Loucy (cell line): ENCODE results near the gene MUC5AC.

ENCODE experiments used
- EZH2phosphoT487 ChIP-seq: fragments of 200-600 bp; IDR thresholded peaks from 2 replicates; pipeline ENCODE4 v1.6.1; 2018; ENCODE audit warnings: antibody characterized with exemption, mild to moderate bottlenecking, moderate library complexity, borderline replicate concordance
- TF ChIP-seq, protein P1 (sequence below): fragments of 200-600 bp; sonication (generic); conservative IDR thresholded peaks from 2 replicates; pipeline ENCODE4 v1.5.1; 2014; ENCODE audit warnings: mild to moderate bottlenecking, antibody characterized with exemption, low read length

DNA sequence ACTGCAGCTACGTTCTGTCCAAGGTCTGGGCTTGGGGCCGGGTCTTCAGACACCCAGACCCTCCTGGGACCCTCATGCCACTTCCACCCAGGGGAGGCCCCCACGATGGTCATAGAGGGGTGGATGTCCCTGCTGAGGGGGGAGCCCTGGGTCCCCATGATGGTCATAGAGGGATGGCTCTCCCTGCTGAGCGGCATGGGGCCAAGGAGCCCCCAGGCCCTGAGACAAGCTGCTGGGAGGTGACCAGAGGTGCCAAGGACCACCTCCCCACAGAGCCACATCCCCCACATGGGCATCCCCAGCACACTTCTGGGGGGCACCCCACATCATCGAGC, 72.3 kb downstream of the MUC5AC start:
- TF ChIP-seq, protein P1, sequence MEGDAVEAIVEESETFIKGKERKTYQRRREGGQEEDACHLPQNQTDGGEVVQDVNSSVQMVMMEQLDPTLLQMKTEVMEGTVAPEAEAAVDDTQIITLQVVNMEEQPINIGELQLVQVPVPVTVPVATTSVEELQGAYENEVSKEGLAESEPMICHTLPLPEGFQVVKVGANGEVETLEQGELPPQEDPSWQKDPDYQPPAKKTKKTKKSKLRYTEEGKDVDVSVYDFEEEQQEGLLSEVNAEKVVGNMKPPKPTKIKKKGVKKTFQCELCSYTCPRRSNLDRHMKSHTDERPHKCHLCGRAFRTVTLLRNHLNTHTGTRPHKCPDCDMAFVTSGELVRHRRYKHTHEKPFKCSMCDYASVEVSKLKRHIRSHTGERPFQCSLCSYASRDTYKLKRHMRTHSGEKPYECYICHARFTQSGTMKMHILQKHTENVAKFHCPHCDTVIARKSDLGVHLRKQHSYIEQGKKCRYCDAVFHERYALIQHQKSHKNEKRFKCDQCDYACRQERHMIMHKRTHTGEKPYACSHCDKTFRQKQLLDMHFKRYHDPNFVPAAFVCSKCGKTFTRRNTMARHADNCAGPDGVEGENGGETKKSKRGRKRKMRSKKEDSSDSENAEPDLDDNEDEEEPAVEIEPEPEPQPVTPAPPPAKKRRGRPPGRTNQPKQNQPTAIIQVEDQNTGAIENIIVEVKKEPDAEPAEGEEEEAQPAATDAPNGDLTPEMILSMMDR = no peak
- no peak for TF ChIP-seq EZH2phosphoT487
